Keratinocyte (primary cell): ENCODE results near the gene FBN1. TPM values are rescaled to one million over a fixed set of nuclear protein-coding genes. Genes with fewer than 3 reads are reported as not detected.

Source experiments
- DNase-seq: peaks from one replicate; pipeline ENCODE4 v3.0.0-alpha.2; 2011; ENCODE audit warnings: low read depth, missing footprints, low spot score
- FAIRE-seq: peaks from 2 replicates; lab custom pipeline; 2011; peaks lifted over from hg19 to GRCh38; lab: Jason Lieb, UNC
- H2AFZ ChIP-seq: 2 replicates; pipeline ENCODE4 v1.6.0; 2012; ENCODE audit warnings: low read length, control low read depth, inconsistent platforms; ENCODE audit not compliant: control insufficient read depth
- H3K27ac ChIP-seq: 2 replicates; pipeline ENCODE4 v1.5.1; 2011; ENCODE audit warnings: low read length; ENCODE audit not compliant: control insufficient read depth, insufficient read depth
- H3K27me3 ChIP-seq: 3 replicates; pipeline ENCODE4 v1.6.0; 2011; ENCODE audit warnings: low read length; ENCODE audit not compliant: control insufficient read depth, insufficient read depth; ENCODE audit errors: extremely low read depth
- H3K36me3 ChIP-seq, 2 experiments: 2 replicates in 1 of 2; 3 replicates in 1 of 2; pipeline ENCODE4 v1.5.1; 2011; ENCODE audit warnings: low read length in 2 of 2, mild to moderate bottlenecking in 1 of 2; ENCODE audit not compliant: control insufficient read depth in 2 of 2, insufficient read depth in 2 of 2; ENCODE audit errors: extremely low read depth in 1 of 2
- H3K4me1 ChIP-seq: 3 replicates; pipeline ENCODE4 v1.5.1; 2011; ENCODE audit warnings: low read length; ENCODE audit not compliant: control insufficient read depth, insufficient read depth; ENCODE audit errors: extremely low read depth
- H3K4me2 ChIP-seq: 3 replicates; pipeline ENCODE4 v1.6.0; 2011; ENCODE audit warnings: low read depth, low read length; ENCODE audit not compliant: control insufficient read depth, insufficient read depth; ENCODE audit errors: extremely low read depth
- H3K4me3 ChIP-seq, 3 experiments: fragments of 200-600 bp in 1 of 3; sonication (generic) in 1 of 3; 2 replicates in 2 of 3; 3 replicates in 1 of 3; pipeline ENCODE4 v1.5.1; 2011 to 2016; ENCODE audit warnings: low read length in 3 of 3, mild to moderate bottlenecking in 3 of 3, control low read depth in 2 of 3, inconsistent platforms in 1 of 3, low read depth in 1 of 3, mixed read lengths in 1 of 3, mixed run types in 1 of 3, moderate library complexity in 1 of 3; ENCODE audit not compliant: control insufficient read depth in 2 of 3, insufficient read depth in 2 of 3; ENCODE audit errors: extremely low read depth in 1 of 3
- H3K79me2 ChIP-seq: 2 replicates; pipeline ENCODE4 v1.6.0; 2012; ENCODE audit warnings: low read length; ENCODE audit not compliant: control insufficient read depth, insufficient read depth
- H3K9ac ChIP-seq: 3 replicates; pipeline ENCODE4 v1.6.0; 2011; ENCODE audit warnings: low read length; ENCODE audit not compliant: control insufficient read depth, insufficient read depth; ENCODE audit errors: extremely low read depth
- H3K9me1 ChIP-seq: 3 replicates; pipeline ENCODE4 v1.6.0; 2011; ENCODE audit warnings: low read length; ENCODE audit not compliant: control insufficient read depth, insufficient read depth; ENCODE audit errors: extremely low read depth
- H3K9me3 ChIP-seq: 2 replicates; pipeline ENCODE4 v1.5.1; 2012; ENCODE audit warnings: low read depth, low read length; ENCODE audit not compliant: control insufficient read depth
- H4K20me1 ChIP-seq: 3 replicates; pipeline ENCODE4 v1.6.0; 2011; ENCODE audit warnings: low read length; ENCODE audit not compliant: control insufficient read depth, insufficient read depth; ENCODE audit errors: extremely low read depth
- CTCF ChIP-seq, 3 experiments: IDR thresholded peaks in 1 of 3; conservative IDR thresholded peaks in 1 of 3; optimal IDR thresholded peaks in 1 of 3; 2 replicates in 2 of 3; 3 replicates in 1 of 3; pipeline versions ENCODE3 to v1.5.1; 2011; ENCODE audit warnings: low read length in 3 of 3, mild to moderate bottlenecking in 3 of 3, moderate library complexity in 2 of 3, control low read depth in 1 of 3, inconsistent platforms in 1 of 3; ENCODE audit not compliant: insufficient read depth in 2 of 3; ENCODE audit errors: extremely low read depth in 1 of 3
- EZH2 ChIP-seq: IDR thresholded peaks from one replicate; pipeline ENCODE4 v1.6.1; 2012; ENCODE audit warnings: inconsistent platforms, mild to moderate bottlenecking, low read length, moderate library complexity
- dilution Hi-C: fragments of 300-500 bp; cut with MboI; formaldehyde crosslinking; loops from one replicate; pipeline ENCODE4 v1.7.0; 2020; ENCODE audit warnings: low sequenced_read_pairs; ENCODE audit not compliant: extremely low pct_ligation_motif_present
- polyA plus RNA-seq, 5 experiments: library from polyadenylated mRNA; depleted of rRNA in 3 of 5; stranded (reverse) in 3 of 5; stranded (forward) in 1 of 5; unstranded in 1 of 5; fragments of >200 nt; gene quantifications; 1 replicate in 1 of 5; 2 replicates in 3 of 5; 3 replicates in 1 of 5; pipeline versions ENCODE4 v1.2.1 to v1.2.3, GENCODE V29; 2011 to 2012; ENCODE audit warnings: missing spikeins in 2 of 5, low read depth in 1 of 5, low replicate concordance in 1 of 5

Gene FBN1
- polyA plus RNA-seq, 1 donor (not counting 4 experiments of a cell fraction or from before 2014, with no cell fraction given), result 3.5 TPM

- H3K27ac ChIP-seq, result no peak overlapping the region
- FAIRE-seq, result no peak
Measured at GRCh38 chr15:48419896-48420295, 225.6 kb downstream of the FBN1 start.

DNA sequence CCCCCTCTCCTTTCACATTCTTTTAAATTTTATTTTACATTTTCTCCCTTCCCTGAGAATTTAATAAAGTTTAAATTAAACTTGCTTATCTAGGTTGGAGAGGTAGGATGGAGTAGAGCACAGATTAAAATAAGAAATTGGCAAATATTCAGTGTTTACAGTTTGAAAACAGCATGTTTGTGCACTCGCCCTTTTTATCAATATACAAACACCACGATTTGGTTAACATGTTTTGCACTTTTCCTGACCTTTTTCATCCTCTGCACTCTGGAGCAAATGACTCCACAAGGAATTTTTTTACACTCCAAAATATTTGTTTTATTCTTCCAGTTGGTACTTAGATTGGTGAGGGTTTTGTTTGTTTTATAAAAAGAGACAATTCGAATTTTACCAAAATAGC lies 227.2 kb downstream of the FBN1 start:
- Histone ChIP-seq H3K4me3 (no peak overlapping the region), H4K20me1 (no peaks in the 10 kb centered on the region), H3K27ac (no peak overlapping the region), H3K9me1 (no peaks in the 10 kb centered on the region), H3K36me3 (no peaks in the 10 kb centered on the region), H3K27me3 (no peaks in the 10 kb centered on the region), H3K4me2 (no peak overlapping the region), H3K9ac (no peak overlapping the region), H3K79me2 (no peaks in the 10 kb centered on the region), H3K9me3 (no peaks in the 10 kb centered on the region), H3K4me1 (peaks cover 21% of the 10 kb centered on the region), H2AFZ (no peak overlapping the region)
- dilution Hi-C loops, result no loop called here
- no peak for DNase-seq
- no peak for FAIRE-seq
- TF ChIP-seq EZH2 (no peak), CTCF (optimal IDR thresholded peaks at IDR 0.05 in 1 of 3, IDR thresholded peaks at IDR 0.05 in 1 of 3, conservative IDR thresholded peaks at IDR 0.05 in 1 of 3; ENCODE audit: extremely low read depth in 1 of 3, insufficient read depth in 2 of 3, low read length in 3 of 3) (no peak)

More at GRCh38 chr15:48419896-48420295, 225.6 kb downstream of the FBN1 start:
- Histone ChIP-seq H3K27me3 (no peaks in the 10 kb centered on the region), H3K9ac (no peak overlapping the region), H3K79me2 (no peaks in the 10 kb centered on the region), H3K9me3 (no peaks in the 10 kb centered on the region), H3K4me2 (no peak overlapping the region), H4K20me1 (no peaks in the 10 kb centered on the region), H3K9me1 (no peaks in the 10 kb centered on the region), H3K4me1 (peaks cover 36% of the 10 kb centered on the region), H3K36me3 (no peaks in the 10 kb centered on the region), H2AFZ (no peak overlapping the region), H3K4me3 (no peak overlapping the region)
- no peak for DNase-seq
- dilution Hi-C loops, result no loop called here
- TF ChIP-seq EZH2 (no peak), CTCF (optimal IDR thresholded peaks at IDR 0.05 in 1 of 3, IDR thresholded peaks at IDR 0.05 in 1 of 3, conservative IDR thresholded peaks at IDR 0.05 in 1 of 3; ENCODE audit: extremely low read depth in 1 of 3, insufficient read depth in 2 of 3, low read length in 3 of 3) (no peak)
